Activated CD4-positive, alpha-beta T cell treated with anti-CD3 and anti-CD28 coated beads, Interleukin-10, Interleukin-2, amounts not matched to agents 100 ng/mL and 50 ng/mL, durations not matched to agents 16 hours and 8 hours (primary cell): Measurements from ENCODE around the gene RABEP1.
"Not testable (repeated sequence)": the region's sequence is repeated elsewhere in the genome, so short reads cannot be mapped to it uniquely, and the experiment has no call there.

Experiments used
- DNase-seq: peaks from one replicate; pipeline ENCODE4 v3.0.0-alpha.2; 2020

Gene RABEP1

GRCh38 chr17:5429191-5429887 is 147.3 kb downstream of the RABEP1 start:
- DNase-seq, result no peak

GRCh38 chr17:5430413-5430999 is 148.4 kb downstream of the RABEP1 start:
- no peak for DNase-seq

DNA sequence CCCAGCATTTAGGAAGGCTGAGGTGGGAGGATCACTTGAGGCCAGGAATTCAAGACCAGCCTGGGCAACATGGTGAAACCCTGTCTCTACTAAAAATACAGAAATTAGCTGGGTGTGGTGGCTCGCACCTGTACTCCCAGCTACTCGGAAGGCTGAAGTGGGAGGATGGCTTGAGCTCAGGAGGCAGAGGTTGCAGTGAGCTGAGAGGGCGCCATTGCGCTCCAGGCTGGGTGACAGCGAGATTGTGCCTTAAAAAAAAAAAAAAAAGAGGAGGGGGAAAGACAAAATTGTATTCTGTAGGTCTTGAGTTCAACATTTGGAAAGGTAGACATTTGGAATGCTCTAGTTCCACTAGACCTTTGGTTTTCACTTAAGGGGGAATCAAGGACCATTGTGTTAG is 149.2 kb downstream of the RABEP1 start:
- not testable (repeated sequence) for DNase-seq

- DNase-seq, result no peak
Observed at GRCh38 chr17:5431949-5432556, 150.0 kb downstream of the RABEP1 start.

- no peak for DNase-seq
Observed at GRCh38 chr17:5434984-5435383, 152.9 kb downstream of the RABEP1 start.
